Measurements from ENCODE around the gene EIPR1.

The EIPR1 gene

DNA sequence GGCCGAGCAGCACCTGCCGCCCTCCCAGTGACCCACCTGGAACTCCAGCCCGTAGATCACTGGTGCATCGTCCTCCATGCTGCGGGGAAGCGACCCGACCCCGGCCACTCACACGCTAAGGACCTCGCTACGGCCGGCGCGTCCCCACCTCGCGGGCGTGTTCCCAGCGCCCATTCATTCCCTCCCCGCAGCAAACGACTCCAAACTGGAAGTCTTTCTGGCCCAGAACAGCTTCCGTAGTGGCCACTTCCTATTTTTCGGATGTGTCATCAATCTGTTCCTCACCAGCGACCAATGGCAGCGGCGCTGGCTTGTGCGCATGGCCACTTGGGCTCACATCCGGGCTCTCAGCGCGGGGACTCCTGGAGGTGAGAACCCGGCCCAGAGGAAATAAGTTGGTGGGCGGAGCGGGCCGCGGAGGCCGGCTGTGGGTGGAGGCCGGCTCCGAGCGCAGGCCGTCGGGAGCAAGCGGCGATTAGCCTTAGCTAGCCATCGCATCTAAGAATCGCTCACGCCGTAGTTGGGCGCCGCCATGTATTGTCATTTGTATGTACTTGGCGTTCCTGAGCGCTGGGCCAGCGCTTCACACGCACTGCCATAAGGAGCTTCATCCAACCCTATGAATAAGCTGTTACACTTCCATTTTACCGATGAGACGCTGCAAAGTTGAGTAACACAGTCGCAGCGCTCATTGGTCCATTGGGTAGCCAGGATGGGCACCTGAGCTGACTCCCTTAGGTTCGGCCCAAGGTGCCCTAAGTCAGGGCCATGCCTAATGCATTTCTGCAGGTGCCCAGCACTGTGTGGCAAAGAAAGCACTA, at the start of gene EIPR1:
Gene EIPR1, minus strand, starts transcription at position 207 of the 821 bp plus-strand sequence. Its CDS starts 129 bp downstream, at position 78.
- DNase-seq = peak; percentile 98

DNA sequence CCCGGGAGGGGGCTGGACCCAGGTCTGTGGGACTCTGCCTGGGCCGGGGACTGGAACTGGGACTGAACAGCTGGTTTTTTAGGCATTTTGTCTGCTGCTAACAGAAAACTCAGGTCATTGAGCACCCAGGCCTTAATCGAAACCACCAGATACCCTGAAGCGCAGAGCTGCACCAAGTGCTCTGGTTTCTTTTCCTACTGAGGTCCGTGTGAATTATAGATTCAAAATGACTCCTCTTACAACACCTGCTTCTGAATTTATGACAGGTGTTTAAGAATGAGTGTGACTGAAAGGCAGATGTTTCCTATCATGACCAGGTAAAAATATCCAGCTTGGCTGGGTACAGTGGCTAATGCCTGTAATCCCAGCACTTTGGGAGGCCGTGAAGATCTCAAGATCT, 49.7 kb upstream of the EIPR1 start:
- no peak for DNase-seq

DNA sequence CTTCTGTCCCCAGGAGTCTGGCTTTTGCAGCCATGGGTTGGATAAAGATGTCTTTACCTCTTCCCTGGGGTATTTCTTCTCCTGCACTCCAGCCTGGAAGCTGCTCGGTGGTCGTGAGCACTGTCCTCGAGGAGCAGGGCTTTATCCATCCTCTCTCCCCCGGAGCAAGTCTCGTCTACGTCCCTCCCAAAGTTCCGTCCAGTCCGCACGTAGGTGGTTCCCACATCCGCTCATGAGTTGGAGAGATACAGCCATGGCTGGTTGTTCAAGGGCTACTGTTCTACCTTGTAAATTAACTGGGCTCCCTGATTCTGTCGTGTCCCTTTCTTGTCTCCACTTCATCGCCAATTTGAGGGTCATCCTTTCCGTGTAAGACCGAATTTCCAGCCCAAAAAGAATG, 49.0 kb upstream of the EIPR1 start:
- no peak for DNase-seq

DNA sequence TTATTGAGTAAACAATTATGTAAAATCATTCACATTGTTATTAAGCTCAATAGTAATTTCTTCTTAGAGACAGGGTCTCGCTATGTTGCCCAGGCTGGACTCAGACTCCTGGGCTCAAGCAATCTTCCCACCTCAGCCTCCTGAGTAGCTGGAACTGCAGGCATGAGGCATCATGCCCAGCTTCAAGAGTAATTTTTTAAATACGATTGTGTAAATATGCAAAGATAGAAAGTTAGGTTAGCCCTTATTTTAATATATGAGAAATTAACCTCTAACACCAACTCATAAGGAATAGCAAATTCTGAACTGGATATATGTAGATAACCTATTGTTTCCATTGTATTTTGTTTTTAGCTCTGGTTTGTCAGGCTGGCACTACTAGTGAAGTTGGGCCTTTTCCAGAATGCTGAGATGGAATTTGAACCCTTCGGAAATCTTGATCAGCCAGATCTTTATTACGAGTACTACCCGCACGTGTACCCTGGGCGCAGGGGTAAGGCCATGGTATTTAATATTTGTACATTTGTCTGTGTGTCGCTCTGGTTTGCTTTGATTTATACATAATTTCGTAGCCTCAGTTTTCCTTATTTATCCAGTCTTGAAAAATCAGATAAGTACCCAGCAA, 46.7 kb upstream of the EIPR1 start:
- no peak for DNase-seq

DNA sequence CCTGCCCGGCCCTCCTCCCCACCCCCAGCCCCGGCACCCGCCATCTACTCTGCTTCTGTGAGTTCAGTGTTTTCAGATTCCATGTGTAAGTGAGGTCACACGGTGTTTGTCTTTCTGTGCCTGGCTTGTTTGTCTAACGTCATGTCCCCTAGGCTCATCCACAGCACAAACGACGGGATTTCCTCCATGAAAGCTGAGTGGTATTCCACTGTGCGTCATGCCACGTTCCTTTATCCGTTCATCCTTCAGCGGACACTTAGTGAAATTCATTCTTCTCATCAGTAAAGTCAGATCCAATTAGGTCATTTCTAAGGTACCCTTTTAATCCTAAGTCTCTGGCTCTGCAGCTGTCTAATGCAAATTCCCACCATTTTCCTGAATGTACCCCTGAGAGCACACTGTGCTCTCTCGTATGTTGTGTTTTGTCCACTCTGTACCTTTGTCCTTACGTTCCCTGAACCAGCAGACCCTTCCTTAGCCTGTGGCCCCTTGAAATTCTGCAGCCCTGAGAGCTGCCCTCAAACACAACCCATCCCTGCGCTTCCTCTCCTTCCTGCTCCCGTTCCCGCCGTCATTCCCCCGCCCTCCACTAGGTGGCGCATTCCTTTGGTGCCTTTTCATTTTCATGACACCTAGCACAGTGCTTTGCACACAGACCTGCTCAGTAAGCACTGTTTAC, 46.0 kb upstream of the EIPR1 start:
- DNase-seq = peak; percentile 69

DNA sequence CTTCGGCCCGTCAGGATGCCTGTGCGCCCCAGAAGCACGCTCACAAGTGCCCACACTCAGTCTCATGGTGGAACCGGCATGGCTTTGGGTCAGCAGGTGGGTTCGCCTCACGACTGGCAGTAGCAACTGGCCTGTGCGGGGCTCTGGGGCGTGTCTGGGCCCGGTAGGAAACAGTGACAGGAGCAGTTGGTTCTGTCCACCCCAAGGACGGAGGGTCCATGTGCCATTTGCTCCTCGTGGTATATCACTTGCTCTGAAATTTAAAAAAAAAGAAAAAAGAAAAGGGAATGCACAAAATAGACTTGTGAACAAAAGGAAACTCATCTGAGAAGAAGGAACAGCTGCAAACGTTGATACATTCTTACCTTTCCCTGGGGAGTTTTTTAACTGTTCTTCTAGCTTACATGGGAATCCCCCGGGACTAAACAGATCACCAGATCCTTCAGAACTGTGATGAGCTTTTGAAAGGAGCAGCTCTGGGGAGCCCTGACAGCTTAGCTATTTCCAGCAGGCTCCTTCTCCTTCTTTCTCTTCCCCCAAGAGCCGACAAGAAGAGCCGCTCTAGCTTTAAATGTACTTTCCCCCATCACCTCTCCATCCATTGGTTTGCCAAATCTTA, 44.7 kb upstream of the EIPR1 start:
- no peak for DNase-seq

DNA sequence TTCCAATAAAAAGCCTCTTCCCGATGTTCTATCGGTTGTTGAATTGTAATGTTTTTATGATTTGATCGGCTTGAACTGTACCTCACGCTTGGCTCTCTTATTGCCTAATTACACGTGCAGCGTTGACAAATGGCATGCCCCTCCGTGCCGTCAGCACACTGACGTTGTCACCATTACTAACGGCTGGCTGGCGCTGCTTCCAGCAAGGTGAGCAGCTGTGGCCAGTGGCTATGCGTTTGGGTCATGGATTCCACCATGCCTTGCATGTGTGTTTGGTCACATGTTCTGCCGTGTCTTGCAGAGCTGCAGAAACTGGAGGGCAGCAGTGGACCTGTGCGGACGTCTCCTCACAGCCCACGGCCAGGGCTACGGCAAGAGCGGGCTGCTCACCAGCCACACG, 44.0 kb upstream of the EIPR1 start:
- no peak for DNase-seq

DNA sequence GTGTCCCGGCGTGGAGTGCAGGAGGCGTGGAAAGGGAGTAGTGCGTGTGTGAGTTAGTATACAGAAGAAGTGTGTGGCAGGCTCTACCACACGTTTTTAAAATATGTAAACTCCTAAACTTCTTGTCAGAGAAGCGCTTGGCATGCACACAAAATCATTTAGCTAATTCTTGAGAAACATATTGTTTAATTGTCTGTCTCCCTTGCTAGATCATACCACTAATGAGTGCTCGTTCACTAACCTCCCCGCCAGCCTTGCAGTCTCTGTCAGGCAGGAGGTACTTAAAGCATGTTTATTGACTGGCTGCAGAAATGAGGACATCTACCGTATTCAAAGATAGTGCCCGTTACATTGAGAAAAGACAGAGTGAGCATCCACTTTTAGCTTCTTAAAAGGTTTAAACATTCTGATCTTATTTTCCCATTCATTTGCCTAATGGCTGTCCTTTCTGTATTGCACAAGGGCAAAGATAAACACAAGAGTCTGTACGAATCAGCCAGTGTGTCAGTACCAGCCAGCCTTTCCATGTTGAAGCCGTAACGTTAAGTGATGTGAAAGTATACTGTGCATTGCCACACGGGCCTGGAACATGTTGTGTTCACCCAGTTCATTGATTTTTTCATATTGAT, 43.3 kb upstream of the EIPR1 start:
- DNase-seq = no peak

DNA sequence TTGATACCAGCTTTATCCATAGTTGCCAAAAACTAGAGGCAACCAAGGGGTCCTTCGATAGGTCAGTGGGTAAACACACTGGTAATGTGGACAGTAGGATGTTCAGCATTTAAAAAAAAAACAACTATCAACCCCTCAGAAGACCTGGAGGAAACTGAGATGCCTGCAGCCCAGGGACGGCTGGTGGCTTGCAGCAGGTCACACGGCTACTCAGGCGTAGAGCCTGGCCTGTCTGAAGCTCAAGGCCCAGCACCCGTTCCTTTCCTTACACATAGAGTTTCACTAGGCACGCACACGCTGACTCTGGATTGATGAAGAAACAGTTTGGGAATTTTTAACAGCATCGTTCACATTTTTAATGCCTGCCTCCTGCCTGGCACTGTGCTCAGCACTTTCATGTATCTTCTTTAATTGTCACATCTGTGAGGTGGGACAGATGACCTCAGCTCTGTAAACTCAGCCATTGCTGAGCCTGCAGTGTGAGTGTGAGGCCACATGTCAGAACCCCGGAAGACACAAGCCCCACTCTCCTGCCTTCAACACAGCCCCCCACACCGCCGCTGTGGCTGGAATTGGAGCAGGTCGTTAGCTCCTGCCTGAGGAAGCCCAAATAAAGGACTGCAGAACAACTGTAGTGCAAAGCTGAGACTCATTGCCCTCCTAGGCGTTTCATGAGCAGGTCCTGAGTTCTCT, 42.6 kb upstream of the EIPR1 start:
- DNase-seq = no peak

DNA sequence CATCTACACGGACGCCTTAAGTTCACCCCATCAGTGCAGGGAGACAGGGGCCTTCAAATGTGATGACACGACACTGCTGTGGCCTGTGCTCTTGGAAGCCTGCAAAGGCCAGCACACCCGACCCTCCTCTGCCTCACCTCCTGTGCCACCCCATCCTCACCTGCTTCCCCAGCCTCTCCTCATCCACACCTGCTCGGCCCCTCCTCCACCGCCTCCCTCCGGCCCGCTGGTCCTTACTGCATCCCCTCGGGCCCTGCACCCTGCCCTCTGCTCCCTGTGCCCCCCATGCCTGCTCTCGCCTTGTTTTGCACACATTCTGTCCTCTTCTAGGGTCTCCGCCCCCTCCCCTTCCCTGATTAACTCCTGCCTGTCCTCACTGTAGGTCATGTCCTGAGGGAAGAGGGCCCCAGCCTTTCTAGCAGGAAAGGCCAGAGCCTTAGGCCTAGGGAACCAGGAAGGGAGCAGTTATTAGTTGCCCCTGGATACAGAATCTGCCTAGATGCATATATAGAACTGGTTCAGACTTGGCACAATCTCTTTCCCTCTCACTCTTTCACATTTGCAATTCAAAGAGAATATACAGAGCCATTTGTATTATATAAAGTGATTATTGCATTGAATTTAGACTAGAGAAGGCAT, 41.3 kb upstream of the EIPR1 start:
- no peak for DNase-seq

DNA sequence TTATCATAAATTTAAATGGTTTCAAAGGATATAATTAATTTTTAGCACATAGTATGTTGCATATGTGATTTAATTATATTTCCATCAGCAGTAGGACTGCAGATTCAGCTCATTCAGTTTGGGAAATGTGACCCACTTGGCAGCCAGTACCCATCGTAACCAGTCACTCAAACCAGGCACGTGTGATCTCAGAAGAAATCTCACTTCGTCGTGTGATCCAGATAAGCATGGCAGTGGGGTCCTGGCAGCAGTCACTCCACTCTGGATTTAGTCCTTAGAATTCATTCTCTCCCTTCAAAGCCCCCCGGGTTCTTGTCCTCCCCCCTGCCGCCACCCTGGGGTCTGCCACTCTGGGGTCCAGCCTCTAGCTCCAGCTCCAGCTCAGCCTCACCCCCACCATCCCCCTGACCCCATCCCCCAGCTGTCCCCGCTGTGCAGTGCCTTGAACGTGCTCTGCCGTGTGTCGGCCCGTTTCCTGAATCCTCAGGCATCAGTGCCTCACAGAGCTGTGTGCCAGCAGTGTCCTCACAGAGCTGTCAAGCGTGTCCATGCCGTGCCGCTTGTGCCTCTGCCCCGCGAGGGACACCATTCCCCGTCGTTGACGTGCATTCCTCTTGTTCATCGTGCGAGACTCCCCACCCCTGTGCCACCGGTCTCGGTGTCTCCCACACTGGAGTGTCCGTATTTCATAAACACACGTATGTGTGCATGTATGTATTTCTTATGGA, 36.7 kb upstream of the EIPR1 start:
- no peak for DNase-seq

DNA sequence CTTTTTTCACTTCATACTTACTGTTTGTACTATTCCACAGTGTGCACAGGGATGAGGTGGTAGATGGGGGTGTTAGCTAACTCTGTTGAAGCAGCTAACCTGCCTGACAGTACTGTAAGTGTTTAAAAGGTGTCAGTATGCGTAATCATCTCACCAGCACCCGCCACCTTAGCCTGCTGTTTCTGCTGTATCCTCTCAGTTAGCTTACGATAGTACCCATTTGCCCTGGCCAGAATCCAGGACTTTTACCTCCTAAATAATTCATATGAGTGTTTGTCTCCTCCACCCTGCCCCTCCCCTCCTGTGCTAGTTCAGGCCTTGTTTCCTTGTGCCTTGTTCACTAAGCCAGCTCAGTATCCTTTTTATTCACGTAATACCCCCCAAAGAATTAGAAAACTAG, 36.1 kb upstream of the EIPR1 start:
- DNase-seq = no peak

DNA sequence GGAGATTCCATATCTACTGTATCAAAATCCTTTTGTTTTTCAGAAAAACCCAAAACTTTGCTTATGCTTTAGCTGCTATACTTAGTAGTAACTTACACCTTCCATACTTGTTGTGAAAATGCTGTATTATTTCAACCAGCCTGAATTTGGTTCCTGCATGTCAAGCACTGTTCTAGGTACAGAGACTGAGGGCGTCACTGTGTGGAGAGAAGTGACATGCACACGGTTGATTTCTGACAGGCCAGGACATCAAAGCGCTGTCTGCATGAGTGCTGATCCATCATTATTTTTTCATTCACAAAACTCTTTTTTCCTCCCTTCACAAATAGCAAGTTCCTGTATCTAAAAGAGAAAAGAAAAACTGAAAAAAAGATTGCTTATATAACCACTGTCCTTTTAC, 33.5 kb upstream of the EIPR1 start:
- DNase-seq = no peak

DNA sequence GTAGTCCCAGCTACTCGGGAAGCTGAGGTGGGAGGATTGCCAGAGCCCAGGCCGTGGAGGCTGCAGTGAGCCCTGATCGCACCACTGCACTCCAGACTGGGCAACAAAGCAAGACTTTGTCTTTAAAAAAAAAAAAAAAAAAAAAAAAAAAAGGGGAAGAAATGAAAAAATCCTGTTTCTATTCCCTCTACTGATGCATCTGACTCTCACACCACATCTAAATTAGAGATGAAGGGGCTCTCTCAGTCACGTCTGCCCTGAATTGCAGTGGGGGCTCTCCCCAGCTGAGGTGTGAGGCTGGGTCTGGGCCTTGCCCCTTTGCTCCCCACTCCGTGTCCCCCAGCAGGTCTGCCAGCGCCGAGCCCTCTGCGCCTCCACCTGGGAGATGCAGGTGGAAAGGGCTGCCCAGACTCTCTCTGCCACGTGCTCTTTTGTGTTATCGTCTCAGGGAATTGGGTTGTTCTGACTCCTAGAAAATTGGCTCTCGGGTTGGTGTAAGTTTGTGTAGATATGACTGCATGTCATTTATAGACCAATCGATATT, 32.1 kb upstream of the EIPR1 start:
- no peak for DNase-seq

DNA sequence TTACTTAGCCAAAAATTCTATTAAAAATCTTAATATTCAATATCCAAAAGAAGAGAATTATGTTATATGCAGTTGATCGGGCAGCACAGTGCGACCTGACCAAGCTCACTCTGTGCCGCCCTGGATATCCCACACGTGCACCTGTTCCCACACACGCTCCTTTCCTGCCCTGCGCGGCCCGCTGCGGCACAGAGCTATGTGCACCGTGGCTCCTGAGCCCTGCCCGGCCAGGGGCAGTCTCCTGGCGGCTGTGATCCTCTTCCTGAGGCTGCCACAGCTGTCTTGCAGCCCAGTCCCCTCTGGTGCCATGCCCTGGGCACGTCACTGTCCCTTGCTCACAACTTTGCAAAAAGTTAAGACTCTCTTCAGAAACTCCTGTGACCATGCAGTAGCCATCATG, 31.2 kb upstream of the EIPR1 start:
- DNase-seq = no peak

DNA sequence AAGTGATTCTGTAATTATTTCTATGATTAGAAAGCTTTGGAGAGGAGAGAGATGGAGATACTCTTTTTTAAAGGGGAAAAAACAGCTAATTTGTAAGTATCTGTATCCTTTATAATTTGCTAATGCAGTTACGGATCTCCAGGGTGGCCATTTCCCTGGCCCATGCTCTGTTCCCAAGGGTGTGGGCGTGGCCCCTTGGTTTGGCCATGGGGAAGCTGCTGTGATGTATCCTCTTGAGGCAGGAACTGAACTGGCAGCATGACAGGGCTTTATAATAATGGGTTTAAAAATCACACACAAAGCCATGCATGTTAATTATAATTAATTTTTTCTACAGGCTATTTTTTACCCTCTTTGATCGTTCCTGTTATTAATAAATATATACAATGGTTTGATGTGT, 28.9 kb upstream of the EIPR1 start:
- no peak for DNase-seq

DNA sequence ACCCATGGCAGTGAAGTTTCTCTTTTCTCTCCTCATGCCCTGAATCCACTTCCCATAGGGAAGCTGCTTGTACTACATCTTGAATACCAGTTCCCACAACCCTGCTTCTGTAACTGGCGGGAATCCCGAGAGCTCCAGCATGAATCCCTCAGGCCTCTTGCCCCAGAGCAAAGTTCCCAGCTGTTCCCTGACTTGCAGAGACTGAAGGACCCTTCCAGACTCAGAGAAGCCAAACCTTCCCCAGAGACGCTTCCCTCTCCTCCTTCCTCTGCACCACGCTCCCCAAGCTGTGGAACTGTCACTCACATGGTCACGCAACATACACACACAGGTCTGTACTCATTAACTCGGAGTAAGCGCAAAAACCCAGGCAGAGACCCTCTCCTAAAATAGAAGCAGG, 28.3 kb upstream of the EIPR1 start:
- DNase-seq = no peak

DNA sequence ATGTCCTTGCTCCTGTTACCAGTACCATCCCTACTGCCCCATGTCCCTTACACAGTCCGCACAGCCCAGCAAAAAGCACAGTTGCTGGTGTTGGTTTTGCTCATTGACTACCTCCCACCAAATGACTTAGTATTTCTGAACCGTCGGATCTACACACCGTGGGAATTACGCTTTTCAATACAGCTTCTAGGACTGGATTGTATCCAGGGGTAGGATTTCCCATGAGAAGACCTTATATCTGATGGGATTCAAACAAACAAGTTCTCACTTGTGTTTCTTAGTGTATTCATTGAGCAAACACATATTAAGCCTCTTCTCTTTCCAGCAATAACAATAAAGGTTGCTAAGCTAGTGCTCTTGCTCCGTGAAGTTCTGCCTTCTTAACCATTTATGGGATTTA, 27.7 kb upstream of the EIPR1 start:
- DNase-seq = no peak

DNA sequence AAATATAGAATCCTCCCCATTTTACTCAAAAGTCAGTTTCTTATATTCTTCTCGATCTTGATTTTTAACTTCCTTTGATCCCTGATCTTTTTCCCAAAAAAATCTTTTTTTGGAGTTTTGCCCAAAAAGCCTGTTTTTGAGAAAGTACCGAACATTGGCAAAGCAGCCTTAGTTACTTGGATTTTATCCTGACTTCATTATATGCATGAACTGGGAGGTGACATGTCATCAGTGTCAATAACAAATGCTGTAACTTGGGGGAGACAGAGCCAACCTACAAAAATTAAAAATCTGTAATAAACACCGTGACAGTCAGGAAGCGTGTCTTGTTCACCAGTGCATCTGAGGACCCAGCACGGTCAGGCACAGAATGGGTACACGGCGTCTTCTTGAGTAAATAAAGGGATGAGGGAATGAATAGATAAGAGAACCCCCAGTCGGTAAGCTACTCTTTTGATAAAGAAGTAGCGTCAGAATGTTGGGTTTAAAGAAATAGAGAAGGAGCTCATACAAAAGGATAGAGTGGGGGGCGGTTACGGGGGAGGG, 26.8 kb upstream of the EIPR1 start:
- no peak for DNase-seq

DNA sequence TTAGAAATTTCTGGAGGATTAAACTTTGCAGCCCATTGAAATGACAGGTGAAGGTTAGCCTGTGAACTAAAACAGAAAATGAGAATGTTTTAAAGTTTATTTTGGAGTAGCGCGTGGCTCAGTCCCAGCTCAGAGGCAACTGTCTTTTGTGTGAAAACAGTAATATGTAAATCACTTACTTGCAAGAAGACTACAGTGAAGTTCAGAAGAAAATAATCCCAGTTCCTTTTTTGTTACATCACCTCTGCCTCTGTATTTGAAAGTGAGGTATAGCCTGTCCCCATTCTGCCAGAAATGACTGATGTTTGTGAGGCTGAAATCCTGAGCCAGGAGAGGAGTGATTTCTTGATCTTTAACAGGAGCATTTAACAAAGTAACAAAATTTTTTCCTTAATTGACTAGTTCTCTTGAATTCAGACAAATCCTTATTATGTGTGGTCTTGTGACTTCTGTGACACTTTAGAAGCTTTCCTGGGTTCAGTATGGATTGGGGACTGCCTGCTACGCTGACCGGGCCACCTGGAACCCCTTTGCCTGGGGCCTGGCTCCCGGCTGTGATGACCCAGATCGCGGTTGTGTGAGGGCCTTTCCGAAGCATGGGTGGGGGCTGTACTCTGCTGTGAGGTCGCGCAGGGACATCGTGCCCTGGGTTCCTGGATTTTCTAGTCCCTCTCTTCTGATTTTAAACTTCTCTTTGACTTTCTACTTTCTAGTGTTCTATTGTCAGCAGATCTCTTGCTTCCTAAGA, 26.1 kb upstream of the EIPR1 start:
- no peak for DNase-seq
